ENCODE data around the gene PSTPIP2.
"Not testable (repeated sequence)": the region's sequence is repeated elsewhere in the genome, so short reads cannot be mapped to it uniquely, and the experiment has no call there.

DNA sequence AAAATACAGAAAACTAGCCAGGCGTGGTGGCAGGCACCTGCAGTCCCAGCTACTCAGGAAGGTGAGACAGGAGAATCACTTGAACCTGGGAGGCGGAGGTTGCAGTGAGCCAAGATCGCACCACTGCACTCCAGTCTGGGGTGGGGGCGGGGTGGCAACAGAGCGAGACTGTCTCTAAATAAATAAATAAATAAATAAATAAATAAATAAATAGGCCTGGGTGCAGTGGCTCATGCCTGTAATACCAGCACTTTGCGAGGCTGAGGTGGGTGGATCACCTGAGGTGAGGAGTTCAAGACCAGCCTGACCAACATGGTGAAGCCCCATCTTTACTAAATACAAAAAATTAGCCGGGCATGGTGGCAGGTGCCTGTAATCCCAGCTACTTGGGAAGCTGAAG, 112.6 kb downstream of the PSTPIP2 start:
- TF ChIP-seq, protein P1, sequence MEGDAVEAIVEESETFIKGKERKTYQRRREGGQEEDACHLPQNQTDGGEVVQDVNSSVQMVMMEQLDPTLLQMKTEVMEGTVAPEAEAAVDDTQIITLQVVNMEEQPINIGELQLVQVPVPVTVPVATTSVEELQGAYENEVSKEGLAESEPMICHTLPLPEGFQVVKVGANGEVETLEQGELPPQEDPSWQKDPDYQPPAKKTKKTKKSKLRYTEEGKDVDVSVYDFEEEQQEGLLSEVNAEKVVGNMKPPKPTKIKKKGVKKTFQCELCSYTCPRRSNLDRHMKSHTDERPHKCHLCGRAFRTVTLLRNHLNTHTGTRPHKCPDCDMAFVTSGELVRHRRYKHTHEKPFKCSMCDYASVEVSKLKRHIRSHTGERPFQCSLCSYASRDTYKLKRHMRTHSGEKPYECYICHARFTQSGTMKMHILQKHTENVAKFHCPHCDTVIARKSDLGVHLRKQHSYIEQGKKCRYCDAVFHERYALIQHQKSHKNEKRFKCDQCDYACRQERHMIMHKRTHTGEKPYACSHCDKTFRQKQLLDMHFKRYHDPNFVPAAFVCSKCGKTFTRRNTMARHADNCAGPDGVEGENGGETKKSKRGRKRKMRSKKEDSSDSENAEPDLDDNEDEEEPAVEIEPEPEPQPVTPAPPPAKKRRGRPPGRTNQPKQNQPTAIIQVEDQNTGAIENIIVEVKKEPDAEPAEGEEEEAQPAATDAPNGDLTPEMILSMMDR (IDR thresholded peaks at IDR 0.05 in 8 of 11, conservative IDR thresholded peaks at IDR 0.05 in 3 of 11), result not testable (repeated sequence)
- not testable (repeated sequence) for TF ChIP-seq POLR2AphosphoS5 (IDR thresholded peaks at IDR 0.05)

Measured in spleen (tissue), 7 donors.